Progenitor cell of endocrine pancreas (in vitro differentiated cells): ENCODE measurements around the gene SATB1. TPM values are rescaled to one million over a fixed set of nuclear protein-coding genes. Genes with fewer than 3 reads are reported as not detected.
A peak's percentile ranks its signal among the peaks of the same experiment; 100 is the strongest.

Experiments used
- DNase-seq: peaks from one replicate; pipeline ENCODE4 v3.0.0; 2021; ENCODE audit warnings: low spot score; ENCODE audit not compliant: unreplicated experiment
- H3K27ac Mint-ChIP-seq: 2 replicates; pipeline ENCODE4 v1.8.0; 2021; ENCODE audit warnings: mild to moderate bottlenecking, moderate library complexity, mixed read lengths
- H3K27me3 Mint-ChIP-seq: 2 replicates; pipeline ENCODE4 v1.8.0; 2021; ENCODE audit warnings: mixed read lengths
- H3K36me3 Mint-ChIP-seq: 2 replicates; pipeline ENCODE4 v1.8.0; 2022; ENCODE audit warnings: mixed read lengths; ENCODE audit not compliant: insufficient read depth
- H3K4me1 Mint-ChIP-seq: 2 replicates; pipeline ENCODE4 v1.8.0; 2021; ENCODE audit warnings: low read depth, mixed read lengths
- H3K4me3 Mint-ChIP-seq: 2 replicates; pipeline ENCODE4 v1.8.0; 2021; ENCODE audit warnings: low read depth, mild to moderate bottlenecking, moderate library complexity, mixed read lengths
- H3K9me3 Mint-ChIP-seq: 2 replicates; pipeline ENCODE4 v1.8.0; 2021; ENCODE audit warnings: low read depth, mixed read lengths
- total RNA-seq: library from RNA; stranded (reverse); gene quantifications from 2 replicates; pipeline ENCODE4 v1.2.1, GENCODE V29; 2021
- TF ChIP-seq, protein P1 (sequence below): fragments of 200-600 bp; sonication (generic); IDR thresholded peaks from one replicate; pipeline ENCODE4 v1.5.0; 2021; ENCODE audit warnings: antibody characterized with exemption, mild to moderate bottlenecking; ENCODE audit not compliant: unreplicated experiment

SATB1 gene
- total RNA-seq, 1 donor from 2014 or later, result 65.6 TPM

DNA sequence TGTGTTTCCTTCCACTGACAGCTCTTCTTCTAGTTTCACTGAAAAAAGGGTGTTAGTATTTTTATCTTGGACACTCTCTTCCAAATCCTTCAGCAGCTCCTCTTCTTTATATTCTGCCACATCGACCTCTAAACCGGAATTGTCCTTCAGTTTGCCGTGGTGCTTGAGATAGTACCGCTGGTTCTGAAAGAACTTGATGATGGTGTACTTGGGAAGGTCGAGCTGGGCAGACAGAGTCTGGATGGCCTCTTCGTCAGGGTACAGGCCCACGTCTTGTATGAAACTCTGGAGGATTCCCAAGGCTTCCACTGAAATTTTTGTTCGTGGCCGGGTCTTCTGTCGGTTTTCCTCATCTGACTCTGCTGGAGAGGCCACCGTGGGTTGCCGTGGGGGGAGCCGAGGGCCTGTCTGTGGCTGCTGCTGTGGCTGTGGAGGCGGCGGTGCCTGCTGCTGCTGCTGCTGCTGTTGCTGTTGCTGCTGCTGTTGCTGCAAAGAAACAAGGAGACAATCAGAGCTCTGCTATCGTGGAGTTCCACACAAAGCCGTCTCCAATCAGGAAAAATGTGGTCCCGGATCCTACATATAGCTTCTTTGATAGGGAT, 75.8 kb downstream of the SATB1 start:
- TF ChIP-seq, protein P1, sequence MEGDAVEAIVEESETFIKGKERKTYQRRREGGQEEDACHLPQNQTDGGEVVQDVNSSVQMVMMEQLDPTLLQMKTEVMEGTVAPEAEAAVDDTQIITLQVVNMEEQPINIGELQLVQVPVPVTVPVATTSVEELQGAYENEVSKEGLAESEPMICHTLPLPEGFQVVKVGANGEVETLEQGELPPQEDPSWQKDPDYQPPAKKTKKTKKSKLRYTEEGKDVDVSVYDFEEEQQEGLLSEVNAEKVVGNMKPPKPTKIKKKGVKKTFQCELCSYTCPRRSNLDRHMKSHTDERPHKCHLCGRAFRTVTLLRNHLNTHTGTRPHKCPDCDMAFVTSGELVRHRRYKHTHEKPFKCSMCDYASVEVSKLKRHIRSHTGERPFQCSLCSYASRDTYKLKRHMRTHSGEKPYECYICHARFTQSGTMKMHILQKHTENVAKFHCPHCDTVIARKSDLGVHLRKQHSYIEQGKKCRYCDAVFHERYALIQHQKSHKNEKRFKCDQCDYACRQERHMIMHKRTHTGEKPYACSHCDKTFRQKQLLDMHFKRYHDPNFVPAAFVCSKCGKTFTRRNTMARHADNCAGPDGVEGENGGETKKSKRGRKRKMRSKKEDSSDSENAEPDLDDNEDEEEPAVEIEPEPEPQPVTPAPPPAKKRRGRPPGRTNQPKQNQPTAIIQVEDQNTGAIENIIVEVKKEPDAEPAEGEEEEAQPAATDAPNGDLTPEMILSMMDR, result no peak
- no peak for DNase-seq
- H3K4me1 Mint-ChIP-seq, result peaks cover 24% of the 10 kb centered on the region
- H3K9me3 Mint-ChIP-seq, result no peaks in the 10 kb centered on the region
- peak overlapping the region; percentile 29 for H3K27ac Mint-ChIP-seq
- H3K4me3 Mint-ChIP-seq, result no peak overlapping the region
- no peaks in the 10 kb centered on the region for H3K27me3 Mint-ChIP-seq
- peaks cover 19% of the 10 kb centered on the region for H3K36me3 Mint-ChIP-seq

DNA sequence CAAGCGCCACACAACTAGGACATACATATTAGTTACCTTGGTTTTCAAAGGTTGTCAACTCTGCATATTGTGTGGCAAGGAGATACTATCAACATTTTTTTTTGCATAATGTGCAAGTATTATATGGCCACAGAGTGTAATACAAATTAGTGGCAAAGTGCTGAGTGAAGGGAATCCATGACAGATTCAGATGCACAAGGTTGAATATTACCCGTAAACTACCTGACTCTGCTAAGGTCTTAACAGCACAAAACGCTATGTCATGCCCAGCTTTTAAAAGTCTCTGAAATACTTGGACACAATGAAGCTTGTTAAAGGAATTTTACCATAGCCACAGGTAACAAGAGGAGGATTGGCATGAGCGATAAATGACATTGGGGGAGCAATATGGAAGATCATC, 79.0 kb downstream of the SATB1 start:
- DNase-seq, result no peak
- H3K27me3 Mint-ChIP-seq, result no peaks in the 10 kb centered on the region

DNA sequence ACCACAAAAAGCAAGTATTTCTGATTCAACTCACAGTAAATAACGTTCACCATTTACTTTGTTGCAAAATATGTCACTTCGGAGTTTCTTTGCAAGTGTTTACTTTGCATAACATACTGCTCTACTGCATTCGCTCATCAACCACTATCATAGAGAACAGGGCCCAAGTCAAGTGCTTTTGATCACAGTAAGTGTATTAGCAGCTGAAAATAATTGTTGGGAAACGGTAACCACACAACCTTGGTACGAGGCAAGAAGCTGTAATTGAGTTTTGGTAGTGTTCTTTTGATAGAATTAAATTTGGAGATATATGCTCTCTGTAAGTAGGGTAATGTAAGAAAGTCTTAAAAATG, 80.1 kb downstream of the SATB1 start:
- H3K4me1 Mint-ChIP-seq, result peaks cover 4% of the 10 kb centered on the region
- no peak overlapping the region for H3K4me3 Mint-ChIP-seq

More for the DNA sequence above, 79.0 kb downstream of the SATB1 start:
- no peak overlapping the region for H3K4me3 Mint-ChIP-seq
- TF ChIP-seq, protein P1, result no peak
- H3K9me3 Mint-ChIP-seq, result no peaks in the 10 kb centered on the region
- no peak overlapping the region for H3K27ac Mint-ChIP-seq
- peaks cover 15% of the 10 kb centered on the region for H3K36me3 Mint-ChIP-seq
- H3K4me1 Mint-ChIP-seq, result peaks cover 6% of the 10 kb centered on the region

DNA sequence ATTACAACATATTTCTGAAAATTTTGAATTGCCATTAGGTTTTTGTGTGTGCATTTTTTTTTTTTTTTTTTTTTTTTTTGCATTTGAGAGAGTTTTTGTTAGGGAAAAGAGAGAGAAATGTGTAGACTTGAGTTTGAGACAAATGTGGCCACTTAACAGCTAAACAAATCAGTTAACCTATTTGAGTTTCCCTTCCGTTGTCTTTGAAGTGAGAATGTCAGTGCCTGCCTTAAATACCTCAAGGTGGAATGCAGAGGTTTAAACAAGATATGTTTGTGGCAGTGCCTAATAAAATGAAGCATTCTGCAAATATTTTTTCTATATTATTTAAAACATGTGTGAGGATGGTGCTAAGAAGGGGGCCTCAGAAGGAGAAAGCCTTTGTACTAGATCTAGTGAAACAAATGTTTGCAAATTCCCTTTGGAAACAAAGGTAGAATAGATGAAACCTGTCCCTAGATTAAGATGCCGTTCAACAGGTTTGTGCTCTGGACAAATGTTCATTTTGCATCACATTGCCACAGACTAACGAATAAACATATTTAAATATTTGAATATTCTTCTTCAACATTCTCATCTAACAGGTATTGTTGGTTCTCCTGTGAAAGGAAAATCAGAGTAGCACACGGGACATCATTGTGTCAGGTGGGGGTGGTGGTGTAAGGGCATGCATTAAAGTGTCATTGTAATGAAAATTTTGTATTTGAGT, 80.7 kb downstream of the SATB1 start:
- H3K36me3 Mint-ChIP-seq, result peaks cover 6% of the 10 kb centered on the region
- no peaks in the 10 kb centered on the region for H3K9me3 Mint-ChIP-seq
- TF ChIP-seq, protein P1, result no peak
- no peak overlapping the region for H3K27ac Mint-ChIP-seq
- no peak for DNase-seq
- H3K4me3 Mint-ChIP-seq, result no peak overlapping the region
- peaks cover 4% of the 10 kb centered on the region for H3K4me1 Mint-ChIP-seq
- H3K27me3 Mint-ChIP-seq, result no peaks in the 10 kb centered on the region

More for the DNA sequence above, 80.1 kb downstream of the SATB1 start:
- Mint-ChIP-seq H3K9me3 (no peaks in the 10 kb centered on the region), H3K27ac (no peak overlapping the region), H3K27me3 (no peaks in the 10 kb centered on the region), H3K36me3 (peaks cover 12% of the 10 kb centered on the region)
- DNase-seq, result no peak
- TF ChIP-seq, protein P1, result no peak

DNA sequence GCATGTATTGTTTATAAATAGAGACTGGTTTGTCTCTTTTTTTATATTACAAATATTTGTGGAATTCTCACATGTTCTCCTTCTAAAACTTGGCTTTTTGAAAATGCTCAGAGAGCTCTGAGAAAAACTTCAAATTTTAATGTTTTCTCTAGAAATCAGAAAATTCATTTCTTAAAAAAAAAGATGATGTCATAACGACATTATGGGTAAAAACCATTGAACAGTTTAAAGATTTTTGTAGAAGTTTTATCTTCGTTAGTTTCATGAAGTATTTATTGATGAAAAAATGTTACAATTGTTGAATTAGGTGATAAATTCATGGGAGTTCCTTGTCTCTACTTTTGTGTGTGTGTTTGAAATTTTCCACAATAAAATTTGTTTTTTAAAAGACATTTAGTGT, 81.3 kb downstream of the SATB1 start:
- H3K4me1 Mint-ChIP-seq, result peaks cover 4% of the 10 kb centered on the region
- H3K4me3 Mint-ChIP-seq, result no peak overlapping the region
- peaks cover 1% of the 10 kb centered on the region for H3K36me3 Mint-ChIP-seq
- H3K27me3 Mint-ChIP-seq, result no peaks in the 10 kb centered on the region
- no peak overlapping the region for H3K27ac Mint-ChIP-seq
- H3K9me3 Mint-ChIP-seq, result no peaks in the 10 kb centered on the region
- DNase-seq, result no peak
- TF ChIP-seq, protein P1, result no peak
